ENCODE results near the gene GTF3C1.

The GTF3C1 gene

DNA sequence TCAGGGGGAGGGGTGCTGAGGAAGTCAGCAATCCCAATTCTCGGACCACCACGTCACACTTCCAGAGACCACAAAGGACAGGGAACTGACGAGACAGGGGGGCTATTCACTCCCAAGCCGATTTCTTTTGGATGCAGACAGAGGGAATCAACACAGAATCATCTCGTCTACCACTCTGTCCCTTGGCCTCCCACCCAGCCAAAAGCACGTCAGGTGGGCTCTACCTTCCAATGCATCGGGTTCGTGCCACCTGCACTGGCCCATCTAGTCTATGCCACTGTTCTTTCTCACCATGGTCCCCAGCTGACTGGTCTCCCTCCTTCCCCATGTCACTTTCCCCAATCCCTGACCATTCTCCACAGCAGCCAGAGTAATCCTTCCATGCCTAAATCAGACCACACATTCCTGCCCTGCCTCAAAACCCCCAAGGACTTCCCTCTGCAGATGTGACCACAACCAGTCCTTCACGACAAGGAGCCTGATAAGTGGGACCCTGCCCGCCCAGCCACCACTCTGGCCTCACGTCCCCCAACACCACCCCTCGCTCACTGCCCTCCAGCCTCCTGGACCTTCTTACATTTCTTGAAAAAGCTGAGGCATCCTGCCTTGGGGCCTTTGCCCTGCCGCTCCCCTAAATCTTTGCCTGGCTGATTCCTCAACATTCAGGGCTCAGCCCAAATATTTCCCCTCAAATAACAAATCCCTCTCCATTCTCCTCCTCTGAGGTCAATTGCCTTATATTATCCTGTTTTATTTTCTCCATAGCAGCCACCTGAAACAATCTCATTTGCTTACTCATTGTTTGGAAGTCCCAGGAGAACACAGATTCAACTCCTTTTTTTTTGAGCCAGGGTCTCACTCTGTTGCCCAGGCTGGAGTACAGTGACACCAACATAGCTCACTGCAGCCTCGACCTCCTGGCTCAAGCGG, 77.4 kb downstream of the GTF3C1 start:
- peaks cover 79 to 98% of the 10 kb centered on the region in 2 donors for H3K36me3 ChIP-seq (ENCODE audit: control insufficient read depth in 1 of 2, insufficient read depth in 2 of 2, low read length in 2 of 2)
- no peak overlapping the region for H3K4me3 ChIP-seq (ENCODE audit: low read depth in 1 of 2, low read length in 2 of 2)
- no peaks in the 10 kb centered on the region for H3K4me1 ChIP-seq (ENCODE audit: control insufficient read depth in 1 of 2, insufficient read depth in 2 of 2, low read length in 2 of 2)
- H3K9me3 ChIP-seq (ENCODE audit: control insufficient read depth in 1 of 2, low read length in 2 of 2), result no peaks in the 10 kb centered on the region
- H3K27ac ChIP-seq (ENCODE audit: low read length), result no peak overlapping the region
- H3K27me3 ChIP-seq (ENCODE audit: low read depth, low read length), result no peaks in the 10 kb centered on the region

DNA sequence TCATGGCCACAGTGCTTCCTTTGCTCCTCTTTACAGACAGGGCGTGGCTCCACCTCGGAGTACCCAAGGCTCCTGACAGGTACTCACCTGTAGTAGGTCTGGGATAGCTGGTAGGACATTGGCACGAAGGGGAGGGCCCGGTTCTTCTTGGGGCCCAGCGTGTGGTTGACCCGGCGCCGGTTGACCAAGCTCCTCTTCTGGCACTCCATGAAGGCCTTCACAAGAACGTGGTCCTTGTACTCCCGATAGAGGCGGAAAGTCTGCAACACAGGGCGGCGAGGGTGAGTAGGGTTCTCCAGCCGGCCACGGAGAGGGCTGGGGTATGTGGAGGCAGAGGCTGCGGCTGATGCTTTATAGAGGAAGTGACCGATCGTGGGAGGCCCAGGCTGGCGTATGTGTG, 78.1 kb downstream of the GTF3C1 start:
- H3K4me1 ChIP-seq (ENCODE audit: control insufficient read depth in 1 of 2, insufficient read depth in 2 of 2, low read length in 2 of 2), result no peaks in the 10 kb centered on the region
- H3K36me3 ChIP-seq (ENCODE audit: control insufficient read depth in 1 of 2, insufficient read depth in 2 of 2, low read length in 2 of 2), result peaks cover 79 to 98% of the 10 kb centered on the region in 2 donors
- no peak overlapping the region for H3K4me3 ChIP-seq (ENCODE audit: low read depth in 1 of 2, low read length in 2 of 2)
- H3K27me3 ChIP-seq (ENCODE audit: low read depth, low read length), result no peaks in the 10 kb centered on the region
- no peak overlapping the region for H3K27ac ChIP-seq (ENCODE audit: low read length)
- no peaks in the 10 kb centered on the region for H3K9me3 ChIP-seq (ENCODE audit: control insufficient read depth in 1 of 2, low read length in 2 of 2)

- H3K36me3 ChIP-seq (ENCODE audit: control insufficient read depth in 1 of 2, insufficient read depth in 2 of 2, low read length in 2 of 2), result peaks cover 73 to 98% of the 10 kb centered on the region in 2 donors
- no peaks in the 10 kb centered on the region for H3K9me3 ChIP-seq (ENCODE audit: control insufficient read depth in 1 of 2, low read length in 2 of 2)
- H3K27me3 ChIP-seq (ENCODE audit: low read depth, low read length), result no peaks in the 10 kb centered on the region
- no peak overlapping the region for H3K27ac ChIP-seq (ENCODE audit: low read length)
- no peaks in the 10 kb centered on the region for H3K4me1 ChIP-seq (ENCODE audit: control insufficient read depth in 1 of 2, insufficient read depth in 2 of 2, low read length in 2 of 2)
- no peak overlapping the region for H3K4me3 ChIP-seq (ENCODE audit: low read depth in 1 of 2, low read length in 2 of 2)
Observed at GRCh38 chr16:27470567-27471431, 78.9 kb downstream of the GTF3C1 start.

GRCh38 chr16:27468941-27469531, 80.7 kb downstream of the GTF3C1 start:
- H3K27me3 ChIP-seq (ENCODE audit: low read depth, low read length), result no peaks in the 10 kb centered on the region
- H3K36me3 ChIP-seq (ENCODE audit: control insufficient read depth in 1 of 2, insufficient read depth in 2 of 2, low read length in 2 of 2), result peaks cover 65 to 98% of the 10 kb centered on the region in 2 donors
- H3K9me3 ChIP-seq (ENCODE audit: control insufficient read depth in 1 of 2, low read length in 2 of 2), result no peaks in the 10 kb centered on the region
- no peak overlapping the region for H3K27ac ChIP-seq (ENCODE audit: low read length)
- no peak overlapping the region for H3K4me3 ChIP-seq (ENCODE audit: low read depth in 1 of 2, low read length in 2 of 2)
- no peaks in the 10 kb centered on the region for H3K4me1 ChIP-seq (ENCODE audit: control insufficient read depth in 1 of 2, insufficient read depth in 2 of 2, low read length in 2 of 2)

GRCh38 chr16:27465483-27465879, 84.2 kb downstream of the GTF3C1 start:
- Histone ChIP-seq H3K4me1 (ENCODE audit: control insufficient read depth in 1 of 2, insufficient read depth in 2 of 2, low read length in 2 of 2) (no peaks in the 10 kb centered on the region), H3K27ac (ENCODE audit: low read length) (no peak overlapping the region), H3K4me3 (ENCODE audit: low read depth in 1 of 2, low read length in 2 of 2) (no peak overlapping the region), H3K36me3 (ENCODE audit: control insufficient read depth in 1 of 2, insufficient read depth in 2 of 2, low read length in 2 of 2) (peaks cover 43 to 100% of the 10 kb centered on the region in 2 donors), H3K9me3 (ENCODE audit: control insufficient read depth in 1 of 2, low read length in 2 of 2) (no peaks in the 10 kb centered on the region), H3K27me3 (ENCODE audit: low read depth, low read length) (no peaks in the 10 kb centered on the region)

GRCh38 chr16:27464626-27465482, 84.9 kb downstream of the GTF3C1 start:
- H3K27ac ChIP-seq (ENCODE audit: low read length), result no peak overlapping the region
- no peaks in the 10 kb centered on the region for H3K4me1 ChIP-seq (ENCODE audit: control insufficient read depth in 1 of 2, insufficient read depth in 2 of 2, low read length in 2 of 2)
- no peaks in the 10 kb centered on the region for H3K27me3 ChIP-seq (ENCODE audit: low read depth, low read length)
- H3K9me3 ChIP-seq (ENCODE audit: control insufficient read depth in 1 of 2, low read length in 2 of 2), result no peaks in the 10 kb centered on the region
- H3K4me3 ChIP-seq (ENCODE audit: low read depth in 1 of 2, low read length in 2 of 2), result no peak overlapping the region
- peaks cover 37 to 98% of the 10 kb centered on the region in 2 donors for H3K36me3 ChIP-seq (ENCODE audit: control insufficient read depth in 1 of 2, insufficient read depth in 2 of 2, low read length in 2 of 2)

- H3K9me3 ChIP-seq (ENCODE audit: control insufficient read depth in 1 of 2, low read length in 2 of 2), result no peaks in the 10 kb centered on the region
- no peak overlapping the region for H3K4me3 ChIP-seq (ENCODE audit: low read depth in 1 of 2, low read length in 2 of 2)
- no peak overlapping the region for H3K27ac ChIP-seq (ENCODE audit: low read length)
Observed at GRCh38 chr16:27463741-27464591, 85.7 kb downstream of the GTF3C1 start.

GRCh38 chr16:27462846-27463682, 86.6 kb downstream of the GTF3C1 start:
- Histone ChIP-seq H3K4me3 (ENCODE audit: low read depth in 1 of 2, low read length in 2 of 2) (no peak overlapping the region), H3K36me3 (ENCODE audit: control insufficient read depth in 1 of 2, insufficient read depth in 2 of 2, low read length in 2 of 2) (peaks cover 28 to 80% of the 10 kb centered on the region in 2 donors), H3K9me3 (ENCODE audit: control insufficient read depth in 1 of 2, low read length in 2 of 2) (no peaks in the 10 kb centered on the region), H3K27ac (ENCODE audit: low read length) (no peak overlapping the region), H3K4me1 (ENCODE audit: control insufficient read depth in 1 of 2, insufficient read depth in 2 of 2, low read length in 2 of 2) (no peaks in the 10 kb centered on the region), H3K27me3 (ENCODE audit: low read depth, low read length) (no peaks in the 10 kb centered on the region)

More at GRCh38 chr16:27463741-27464591, 85.7 kb downstream of the GTF3C1 start:
- Histone ChIP-seq H3K27me3 (ENCODE audit: low read depth, low read length) (no peaks in the 10 kb centered on the region), H3K36me3 (ENCODE audit: control insufficient read depth in 1 of 2, insufficient read depth in 2 of 2, low read length in 2 of 2) (peaks cover 30 to 89% of the 10 kb centered on the region in 2 donors), H3K4me1 (ENCODE audit: control insufficient read depth in 1 of 2, insufficient read depth in 2 of 2, low read length in 2 of 2) (no peaks in the 10 kb centered on the region)

- no peaks in the 10 kb centered on the region for H3K27me3 ChIP-seq (ENCODE audit: low read depth, low read length)
- no peak overlapping the region for H3K27ac ChIP-seq (ENCODE audit: low read length)
- no peaks in the 10 kb centered on the region for H3K9me3 ChIP-seq (ENCODE audit: control insufficient read depth in 1 of 2, low read length in 2 of 2)
- no peak overlapping the region for H3K4me3 ChIP-seq (ENCODE audit: low read depth in 1 of 2, low read length in 2 of 2)
- H3K4me1 ChIP-seq (ENCODE audit: control insufficient read depth in 1 of 2, insufficient read depth in 2 of 2, low read length in 2 of 2), result no peaks in the 10 kb centered on the region
- peaks cover 26 to 72% of the 10 kb centered on the region in 2 donors for H3K36me3 ChIP-seq (ENCODE audit: control insufficient read depth in 1 of 2, insufficient read depth in 2 of 2, low read length in 2 of 2)
Observed at GRCh38 chr16:27462200-27462845, 87.4 kb downstream of the GTF3C1 start.

Measured in muscle layer of duodenum (tissue), 2 donors.